ENCODE data around the gene LUC7L3. TPM values are rescaled to one million over a fixed set of nuclear protein-coding genes. Genes with fewer than 3 reads are reported as not detected.

Gene LUC7L3
- total RNA-seq, 2 donors from 2014 or later: 71.2 to 85.6 TPM

GRCh38 chr17:50675627-50676026, 43.8 kb upstream of the LUC7L3 start:
- TF ChIP-seq, protein P1, sequence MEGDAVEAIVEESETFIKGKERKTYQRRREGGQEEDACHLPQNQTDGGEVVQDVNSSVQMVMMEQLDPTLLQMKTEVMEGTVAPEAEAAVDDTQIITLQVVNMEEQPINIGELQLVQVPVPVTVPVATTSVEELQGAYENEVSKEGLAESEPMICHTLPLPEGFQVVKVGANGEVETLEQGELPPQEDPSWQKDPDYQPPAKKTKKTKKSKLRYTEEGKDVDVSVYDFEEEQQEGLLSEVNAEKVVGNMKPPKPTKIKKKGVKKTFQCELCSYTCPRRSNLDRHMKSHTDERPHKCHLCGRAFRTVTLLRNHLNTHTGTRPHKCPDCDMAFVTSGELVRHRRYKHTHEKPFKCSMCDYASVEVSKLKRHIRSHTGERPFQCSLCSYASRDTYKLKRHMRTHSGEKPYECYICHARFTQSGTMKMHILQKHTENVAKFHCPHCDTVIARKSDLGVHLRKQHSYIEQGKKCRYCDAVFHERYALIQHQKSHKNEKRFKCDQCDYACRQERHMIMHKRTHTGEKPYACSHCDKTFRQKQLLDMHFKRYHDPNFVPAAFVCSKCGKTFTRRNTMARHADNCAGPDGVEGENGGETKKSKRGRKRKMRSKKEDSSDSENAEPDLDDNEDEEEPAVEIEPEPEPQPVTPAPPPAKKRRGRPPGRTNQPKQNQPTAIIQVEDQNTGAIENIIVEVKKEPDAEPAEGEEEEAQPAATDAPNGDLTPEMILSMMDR (IDR thresholded peaks at IDR 0.05): peak in 3 of 7 experiments; percentile 27 to 33 (median 32)
- no peak for TF ChIP-seq POLR2A (IDR thresholded peaks at IDR 0.05)
- 47 to 84% methylated on average over 3 to 7 of the region's 7 CpGs for WGBS, 2 donors
- H3K9me3 ChIP-seq: no peaks in the 10 kb centered on the region
- peak overlapping the region; percentile 25 to 76 (median 64) for H3K27ac ChIP-seq
- ATAC-seq (peak; percentile 93), DNase-seq (peak; percentile 87 to 96 (median 93))
- intact Hi-C loops (cut with DNase I): no loop called here
- H3K4me3 ChIP-seq: no peak overlapping the region
- peaks cover 32% of the 10 kb centered on the region for H3K4me1 ChIP-seq
- H3K36me3 ChIP-seq (replicated peaks in 1 of 2; ENCODE audit: insufficient read depth in 1 of 2, low read depth in 2 of 2): peaks cover 0 to 2% of the 10 kb centered on the region in 2 donors
- H3K27me3 ChIP-seq: no peaks in the 10 kb centered on the region

- H3K36me3 ChIP-seq (replicated peaks in 1 of 2; ENCODE audit: insufficient read depth in 1 of 2, low read depth in 2 of 2): peaks cover 0 to 2% of the 10 kb centered on the region in 2 donors
- peak overlapping the region; percentile 25 to 76 (median 64) for H3K27ac ChIP-seq
- intact Hi-C loops (cut with DNase I): no loop called here
- peaks cover 26% of the 10 kb centered on the region for H3K4me1 ChIP-seq
- 83 to 86% methylated on average over 24 of the region's 24 CpGs for WGBS, 2 donors
- DNase-seq (no peak), ATAC-seq (no peak)
- H3K9me3 ChIP-seq: no peaks in the 10 kb centered on the region
- no peak for TF ChIP-seq POLR2A (IDR thresholded peaks at IDR 0.05)
- TF ChIP-seq, protein P1 (IDR thresholded peaks at IDR 0.05): no peak
- H3K27me3 ChIP-seq: no peaks in the 10 kb centered on the region
- H3K4me3 ChIP-seq: no peak overlapping the region
Measured at GRCh38 chr17:50676065-50676975, 43.1 kb upstream of the LUC7L3 start.

DNA sequence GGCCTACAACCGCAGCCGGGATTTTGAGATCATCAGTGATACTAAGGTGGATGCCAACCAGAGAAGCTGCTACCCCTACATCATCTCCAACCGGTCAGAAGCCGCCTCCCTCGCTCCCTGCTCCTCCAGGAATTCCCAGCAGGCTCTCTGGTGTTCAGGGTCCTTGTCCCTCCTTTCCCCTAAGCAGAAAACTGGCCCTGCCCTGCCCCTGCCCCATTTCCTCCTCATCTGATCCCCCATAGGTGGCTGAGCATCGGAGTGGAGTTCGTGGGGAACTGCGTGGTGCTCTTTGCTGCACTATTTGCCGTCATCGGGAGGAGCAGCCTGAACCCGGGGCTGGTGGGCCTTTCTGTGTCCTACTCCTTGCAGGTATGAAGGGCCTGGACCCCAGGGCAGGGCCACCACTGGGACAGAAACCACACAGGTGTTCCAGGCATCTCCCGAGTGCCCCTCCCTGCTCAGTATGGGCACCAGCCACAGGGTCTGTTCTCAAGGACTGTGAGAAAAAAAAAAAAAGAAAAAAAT, 41.5 kb upstream of the LUC7L3 start:
- intact Hi-C loops (cut with DNase I): no loop called here
- Histone ChIP-seq H3K9me3 (no peaks in the 10 kb centered on the region), H3K27ac (no peak overlapping the region), H3K4me3 (no peak overlapping the region), H3K36me3 (replicated peaks in 1 of 2; ENCODE audit: insufficient read depth in 1 of 2, low read depth in 2 of 2) (peaks cover 0 to 2% of the 10 kb centered on the region in 2 donors), H3K27me3 (no peaks in the 10 kb centered on the region), H3K4me1 (peaks cover 23% of the 10 kb centered on the region)
- ATAC-seq (no peak), DNase-seq (peak in 1 of 4 donors; percentile 7)
- 97 to 99% methylated on average over 11 to 12 of the region's 12 CpGs for WGBS, 2 donors
- TF ChIP-seq POLR2A (IDR thresholded peaks at IDR 0.05): no peak
- TF ChIP-seq, protein P1 (IDR thresholded peaks at IDR 0.05): no peak

DNA sequence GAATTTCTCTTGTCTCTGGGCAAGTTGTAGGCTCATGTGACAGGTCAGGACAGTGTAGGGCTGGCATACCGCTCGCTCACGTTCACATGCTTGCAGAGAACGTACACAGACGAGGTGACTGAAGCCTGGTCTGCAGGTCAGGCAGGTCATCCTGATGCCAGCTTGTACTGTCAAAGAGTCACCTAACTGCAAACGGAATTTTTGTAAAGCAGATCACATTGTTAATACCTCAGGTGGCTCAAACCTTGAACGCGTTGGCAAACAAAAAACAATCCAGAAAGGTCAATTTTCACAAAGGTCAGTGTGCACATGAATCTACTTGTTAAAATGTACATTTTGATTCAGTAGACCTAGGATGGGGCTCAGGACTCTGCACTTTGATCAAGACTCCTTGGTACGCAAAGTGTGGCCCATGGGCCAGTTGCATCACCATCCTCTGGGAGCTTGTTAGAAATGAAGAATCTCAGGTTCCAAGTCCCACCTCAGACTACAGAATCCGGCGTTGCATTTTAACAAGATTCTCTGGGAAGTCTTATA, 40.3 kb upstream of the LUC7L3 start:
- DNase-seq (no peak), ATAC-seq (no peak)
- Histone ChIP-seq H3K4me1 (peaks cover 28% of the 10 kb centered on the region), H3K27ac (no peak overlapping the region), H3K4me3 (no peak overlapping the region), H3K27me3 (no peaks in the 10 kb centered on the region), H3K36me3 (replicated peaks in 1 of 2; ENCODE audit: insufficient read depth in 1 of 2, low read depth in 2 of 2) (peaks cover 0 to 2% of the 10 kb centered on the region in 2 donors), H3K9me3 (no peaks in the 10 kb centered on the region)
- intact Hi-C loops (cut with DNase I): no loop called here
- TF ChIP-seq POLR2A (IDR thresholded peaks at IDR 0.05): no peak
- TF ChIP-seq, protein P1 (IDR thresholded peaks at IDR 0.05): no peak
- WGBS, 2 donors: 82 to 86% methylated on average over 7 to 11 of the region's 11 CpGs

Measured in body of pancreas (tissue), 4 donors.